Stimulated activated CD8-positive, alpha-beta memory T cell treated with anti-CD3 and anti-CD28 coated beads, Interleukin-2, amount 100 ng/mL, for 48 hours (primary cell): Measurements from ENCODE around the gene LSM14B.
"Not testable (repeated sequence)": the region's sequence is repeated elsewhere in the genome, so short reads cannot be mapped to it uniquely, and the experiment has no call there.

ENCODE experiments used
- DNase-seq, 2 donors: peaks; one replicate each; pipeline ENCODE4 v3.0.0-alpha.2; 2020; ENCODE audit warnings: low read depth in 2 of 2

LSM14B gene

GRCh38 chr20:62121776-62122653 is at the start of gene LSM14B:
LSM14B (plus strand) TSS chr20:62122475; CDS start chr20:62122667, 192 bp downstream.
- DNase-seq: peak; percentile 94 to 98

DNA sequence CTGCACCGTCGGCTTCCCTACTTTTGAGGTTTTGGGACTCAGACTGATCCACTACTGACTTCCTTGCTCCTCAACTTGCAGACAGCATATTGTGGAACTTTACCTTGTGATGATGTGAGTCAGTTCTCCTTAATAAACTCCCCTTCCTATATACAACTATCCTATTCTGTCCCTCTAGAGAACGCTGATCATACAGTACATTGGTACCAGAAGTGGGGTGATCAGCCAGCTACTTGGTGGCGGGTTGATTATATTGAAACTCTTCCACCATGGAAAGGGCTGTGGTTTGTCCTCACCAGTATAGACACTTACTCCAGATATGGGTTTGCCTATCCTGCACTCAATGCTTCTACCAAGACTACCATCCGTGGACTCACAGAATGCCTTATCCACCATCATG is 49.0 kb upstream of the LSM14B start:
- no peak for DNase-seq

GRCh38 chr20:62079166-62079565 is 43.1 kb upstream of the LSM14B start:
- no peak for DNase-seq

DNA sequence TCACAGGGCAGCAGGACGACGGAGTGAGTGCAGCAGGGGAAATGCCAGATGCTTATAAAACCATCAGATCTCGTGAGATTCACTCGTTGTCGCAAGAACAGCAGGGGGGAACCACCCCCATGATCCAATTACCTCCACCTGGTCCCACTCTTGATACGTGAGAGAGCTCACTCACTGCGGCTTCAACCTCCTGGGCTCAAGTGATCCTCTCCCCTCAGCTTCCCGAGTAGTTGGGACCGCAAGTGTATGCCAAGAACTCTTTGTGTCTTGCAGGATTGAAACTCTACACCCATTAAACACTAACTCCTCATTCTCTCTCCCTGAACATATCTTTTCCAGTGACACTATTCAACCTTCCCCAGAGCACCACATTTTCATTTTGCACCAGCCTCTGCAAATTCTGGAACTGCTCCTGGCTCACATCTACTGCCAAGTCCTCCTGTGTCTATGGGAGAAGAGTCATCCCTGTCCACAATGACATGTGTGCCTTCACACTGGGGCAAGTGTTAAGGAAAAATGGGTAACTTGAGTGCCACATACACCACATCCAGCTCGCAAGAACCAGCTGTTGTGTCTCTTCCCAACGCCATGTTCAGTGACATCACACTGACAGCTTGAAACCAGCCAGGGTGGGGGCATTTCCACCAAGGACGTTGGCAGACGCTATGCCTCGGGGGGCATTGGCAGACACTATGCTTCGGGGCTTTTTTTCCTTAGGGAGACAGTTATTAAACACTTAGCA is 41.9 kb upstream of the LSM14B start:
- DNase-seq: no peak

GRCh38 chr20:62083312-62083711 is 39.0 kb upstream of the LSM14B start:
- DNase-seq: no peak

DNA sequence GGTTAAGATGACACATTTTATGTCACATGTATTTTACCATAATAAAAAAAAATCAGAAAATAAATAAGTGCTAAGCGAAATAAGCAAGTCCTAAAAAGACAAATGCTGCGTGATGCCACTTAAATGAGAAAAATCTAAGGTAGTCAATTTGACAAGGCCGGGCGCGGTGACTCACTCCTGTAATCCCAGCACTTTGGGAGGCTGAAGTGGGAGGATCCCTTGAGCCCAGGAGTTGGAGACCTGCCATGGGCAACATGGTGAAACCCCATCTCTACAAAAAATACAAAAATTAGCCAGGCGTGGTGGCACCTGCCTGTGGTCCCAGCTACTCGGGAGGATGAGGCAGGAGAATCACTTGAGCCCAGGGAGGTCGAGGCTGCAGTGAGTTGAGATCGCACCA is 38.1 kb upstream of the LSM14B start:
- DNase-seq: not testable (repeated sequence)

DNA sequence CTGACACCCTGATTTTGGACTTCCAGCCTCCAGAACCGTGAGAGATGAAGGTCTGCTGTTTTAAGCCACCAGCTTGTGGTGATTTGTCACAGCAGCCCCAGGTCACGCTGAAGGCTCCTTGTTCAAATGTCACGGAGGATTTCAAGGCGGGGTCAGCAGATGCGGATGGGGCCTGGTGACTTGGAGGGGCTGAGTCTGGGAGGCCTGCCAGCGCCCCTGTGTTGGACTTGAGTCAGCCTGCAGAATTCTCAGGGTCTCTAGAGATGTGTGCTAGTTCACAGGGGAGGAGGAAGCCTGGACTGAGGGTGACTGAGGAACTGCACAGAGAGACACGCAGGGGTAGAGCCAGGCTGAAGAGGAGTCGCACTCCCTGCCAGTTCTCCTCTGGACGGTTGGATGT is 37.1 kb upstream of the LSM14B start:
- no peak for DNase-seq

GRCh38 chr20:62087227-62087626 is 35.0 kb upstream of the LSM14B start:
- DNase-seq: no peak

DNA sequence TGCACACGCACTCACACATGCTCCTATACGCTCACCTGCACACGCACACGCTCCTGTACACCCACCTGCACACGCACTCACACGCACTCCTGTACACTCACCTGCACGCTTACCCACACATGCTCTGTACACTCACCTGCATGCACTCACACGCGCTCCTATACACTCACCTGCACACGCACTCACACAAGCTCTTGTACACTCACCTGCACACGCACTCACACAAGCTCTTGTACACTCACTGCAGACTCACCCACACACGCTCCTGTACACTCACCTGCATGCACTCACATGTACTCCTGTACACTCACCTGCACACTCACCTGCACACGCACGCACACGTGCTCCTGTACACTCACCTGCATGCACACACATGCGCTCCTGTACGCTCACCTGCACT is 34.6 kb upstream of the LSM14B start:
- no peak for DNase-seq

- no peak for DNase-seq
Observed at GRCh38 chr20:62088258-62089127, 33.8 kb upstream of the LSM14B start.

- no peak for DNase-seq
Observed at GRCh38 chr20:62089393-62089792, 32.9 kb upstream of the LSM14B start.

- no peak for DNase-seq
Observed at GRCh38 chr20:62096421-62097380, 25.6 kb upstream of the LSM14B start.

- DNase-seq: no peak
Observed at GRCh38 chr20:62097881-62098407, 24.3 kb upstream of the LSM14B start.

DNA sequence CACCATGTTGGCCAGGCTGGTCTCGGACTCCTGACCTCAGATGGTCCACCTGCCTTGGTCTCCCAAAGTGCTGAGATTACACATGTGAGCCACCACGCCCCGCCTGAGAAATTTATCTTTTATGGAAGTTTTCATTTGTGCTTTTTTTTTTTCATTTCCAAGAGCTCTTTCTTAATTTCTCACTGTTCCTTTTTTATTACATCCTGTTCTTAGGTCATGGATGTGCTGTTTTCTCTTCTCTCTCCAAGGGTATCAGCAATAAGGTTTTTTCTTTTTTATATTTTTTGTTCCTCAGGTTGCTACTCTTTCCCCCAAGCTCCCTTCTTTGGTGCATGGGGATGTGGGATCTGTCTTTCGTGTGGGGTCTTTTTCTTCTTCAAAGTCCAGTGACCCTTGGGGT is 21.2 kb upstream of the LSM14B start:
- no peak for DNase-seq

DNA sequence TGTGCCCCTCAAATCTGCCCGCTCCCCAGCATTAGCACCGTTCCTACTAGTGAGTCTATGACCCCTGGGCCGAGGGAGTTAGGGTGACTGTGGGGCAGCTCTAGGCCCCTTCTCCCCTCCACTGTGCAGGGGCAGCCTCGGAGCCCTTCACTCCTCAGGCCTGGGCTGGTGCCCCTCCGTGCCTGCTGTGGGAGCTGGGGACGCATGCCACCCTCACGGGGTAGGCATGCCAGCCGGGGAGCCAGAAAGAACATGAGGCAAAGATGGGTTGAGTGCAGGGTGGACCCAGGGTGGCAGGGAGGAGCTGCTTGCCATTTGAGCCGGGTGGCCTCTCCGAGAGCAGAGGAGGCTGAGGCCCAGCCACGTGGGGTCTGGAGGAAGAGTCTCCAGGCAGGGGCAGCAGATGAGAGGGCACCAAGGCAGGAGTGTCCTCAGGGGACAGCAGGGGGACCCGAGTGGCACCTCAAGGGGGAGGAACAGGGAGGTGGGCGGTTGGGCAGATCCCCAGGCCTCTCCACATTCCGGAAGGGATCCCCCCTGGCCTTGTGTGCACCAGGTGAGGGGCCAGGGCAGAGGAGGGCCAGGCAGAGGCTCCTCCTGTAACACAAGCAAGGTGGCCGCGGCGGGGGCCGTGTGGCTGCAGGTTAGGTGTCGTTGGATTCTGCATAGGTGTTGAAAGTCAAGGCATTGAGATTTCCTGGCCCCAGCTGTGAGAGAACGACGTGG is 18.6 kb upstream of the LSM14B start:
- no peak for DNase-seq

DNA sequence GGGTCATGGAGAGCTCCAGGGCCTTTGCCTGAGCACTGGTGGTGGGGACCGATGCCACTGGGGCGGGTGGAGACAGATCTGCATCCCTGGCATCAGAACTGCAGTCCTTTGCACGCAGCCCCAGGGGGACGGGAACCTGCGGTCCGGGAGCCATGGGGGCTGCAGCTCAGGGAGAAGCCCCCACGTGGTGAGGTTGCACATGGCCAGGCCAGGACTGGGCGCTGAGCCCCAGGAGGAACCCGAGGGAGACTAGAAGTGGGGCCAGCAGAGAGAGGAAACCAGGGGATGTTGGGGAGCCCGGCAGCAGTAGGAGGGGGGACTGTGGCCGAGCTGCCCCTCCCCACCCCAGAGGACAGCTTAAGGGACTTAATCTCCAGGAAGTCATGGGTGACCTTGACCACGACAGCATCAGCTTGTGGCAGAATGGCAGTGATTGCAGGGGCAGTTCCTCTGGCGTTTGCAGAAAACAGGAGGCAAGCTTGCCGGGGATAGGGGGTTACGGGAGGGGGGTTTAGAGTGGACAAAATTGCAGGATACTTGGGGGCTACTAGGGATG is 18.0 kb upstream of the LSM14B start:
- no peak for DNase-seq

DNA sequence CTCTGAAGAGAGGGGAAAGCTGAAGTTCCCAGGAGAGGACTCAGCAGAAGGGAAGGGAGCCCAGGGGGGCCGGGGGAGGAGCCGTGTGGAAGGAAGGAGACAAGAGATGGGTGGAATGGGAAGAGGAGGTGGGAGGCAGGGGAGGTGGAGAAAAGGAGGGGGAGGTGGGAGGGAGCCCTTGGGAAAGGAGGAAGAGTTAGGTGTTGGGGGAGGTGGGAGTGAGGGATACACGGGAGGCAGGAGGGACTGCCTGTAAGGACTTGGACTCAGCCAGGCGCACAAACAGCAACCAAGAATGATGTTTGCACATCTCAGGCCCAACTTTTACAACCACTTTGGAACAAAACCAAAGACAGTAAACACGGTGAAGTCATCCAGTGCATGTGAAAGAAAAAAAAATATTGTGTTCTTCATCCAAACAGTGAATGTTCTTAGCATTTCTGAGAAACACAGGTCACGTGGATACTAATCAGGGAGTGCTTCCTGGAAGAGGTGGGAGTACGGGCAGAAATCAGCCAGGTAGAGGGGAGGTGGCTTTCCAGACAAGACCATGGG is 17.4 kb upstream of the LSM14B start:
- no peak for DNase-seq

DNA sequence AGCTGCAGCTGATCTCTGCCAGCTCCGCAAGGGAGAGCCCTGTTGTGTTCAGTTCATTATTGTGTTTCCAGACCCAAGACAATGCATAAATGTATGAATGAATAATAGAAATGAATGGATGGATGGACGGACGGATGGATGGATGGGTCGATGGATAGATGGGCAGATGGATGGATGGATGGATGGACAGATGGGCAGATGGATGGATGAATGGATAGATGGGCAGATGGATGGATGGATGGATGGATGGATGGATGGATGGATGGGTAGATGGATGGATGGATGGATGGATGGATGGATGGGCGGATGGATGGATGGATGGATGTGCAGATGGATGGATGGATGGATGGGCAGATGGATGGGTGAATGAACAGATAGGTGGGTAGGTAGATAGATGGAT is 16.7 kb upstream of the LSM14B start:
- DNase-seq: no peak

- DNase-seq: no peak
Observed at GRCh38 chr20:62111148-62111547, 11.1 kb upstream of the LSM14B start.
